NCI-H345 treated with DMSO at 0.1 percent for 48 hours (cell line): Measurements from ENCODE around the gene SAMMSON.

Experiments
- DNase-seq: peaks from one replicate; lab custom pipeline; 2025; ENCODE audit not compliant: unreplicated experiment; lab: John Stamatoyannopoulos, UW

Gene SAMMSON

GRCh38 chr3:70010346-70010745 lies 10.8 kb downstream of the SAMMSON start:
- DNase-seq, result no peak

DNA sequence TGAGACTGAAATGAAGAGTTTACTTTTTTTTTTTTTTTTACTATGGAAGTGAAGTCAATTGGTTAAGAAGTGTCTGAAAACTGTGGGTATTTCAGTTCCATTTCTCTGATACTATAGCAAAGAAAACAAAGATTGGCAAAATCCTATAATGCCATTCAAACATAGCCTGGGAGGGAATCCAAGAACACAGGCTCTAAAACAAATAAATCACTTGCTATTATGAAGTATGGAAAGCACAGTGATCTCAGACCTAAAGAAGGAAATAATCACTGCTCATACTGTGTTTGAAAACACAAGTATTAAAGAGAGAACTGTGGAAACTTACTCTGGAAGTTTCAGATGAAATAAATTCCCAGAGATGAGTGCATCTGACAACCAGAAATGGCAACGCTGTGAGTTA lies 12.0 kb downstream of the SAMMSON start:
- DNase-seq, result no peak

DNA sequence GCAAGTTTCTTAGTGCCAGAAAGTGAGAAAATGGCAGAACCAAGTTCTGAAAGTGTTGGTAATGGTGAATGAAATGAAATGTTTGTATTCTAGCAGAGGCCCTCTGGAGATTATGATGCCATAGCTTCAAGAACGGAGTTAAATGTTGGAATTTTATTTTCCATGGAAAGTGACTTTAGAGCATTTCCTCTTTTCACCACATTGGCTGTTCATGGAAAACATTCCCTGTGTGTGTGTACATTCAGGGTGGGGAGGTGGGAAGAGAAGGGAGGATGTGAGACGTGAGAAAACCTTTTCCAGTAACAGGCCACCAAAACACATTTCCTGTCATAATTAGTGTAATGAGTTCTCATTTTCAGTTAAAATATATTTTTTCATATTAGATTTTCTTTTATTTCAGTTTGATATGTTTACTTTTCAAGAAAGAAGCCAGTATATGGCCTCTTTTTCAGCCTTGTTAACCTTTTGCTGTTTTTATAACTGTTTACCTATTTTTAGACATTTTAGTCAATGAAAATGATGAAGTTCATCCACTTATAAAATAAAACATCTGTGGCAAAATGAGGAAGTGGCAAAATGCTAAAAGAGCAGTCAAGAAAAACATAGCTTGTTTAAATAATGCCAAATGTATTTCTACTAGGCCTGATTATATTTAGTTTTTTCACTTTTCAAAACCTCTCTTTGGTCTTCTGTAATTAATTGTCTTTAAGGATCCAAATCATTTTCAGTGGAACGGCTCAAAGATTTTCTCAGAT lies 21.6 kb downstream of the SAMMSON start:
- no peak for DNase-seq

- DNase-seq, result no peak
Measured at GRCh38 chr3:70028361-70028760, 28.8 kb downstream of the SAMMSON start.

- DNase-seq, result no peak
Measured at GRCh38 chr3:70038693-70039092, 39.2 kb downstream of the SAMMSON start.

GRCh38 chr3:70040386-70040785 lies 40.9 kb downstream of the SAMMSON start:
- DNase-seq, result no peak

DNA sequence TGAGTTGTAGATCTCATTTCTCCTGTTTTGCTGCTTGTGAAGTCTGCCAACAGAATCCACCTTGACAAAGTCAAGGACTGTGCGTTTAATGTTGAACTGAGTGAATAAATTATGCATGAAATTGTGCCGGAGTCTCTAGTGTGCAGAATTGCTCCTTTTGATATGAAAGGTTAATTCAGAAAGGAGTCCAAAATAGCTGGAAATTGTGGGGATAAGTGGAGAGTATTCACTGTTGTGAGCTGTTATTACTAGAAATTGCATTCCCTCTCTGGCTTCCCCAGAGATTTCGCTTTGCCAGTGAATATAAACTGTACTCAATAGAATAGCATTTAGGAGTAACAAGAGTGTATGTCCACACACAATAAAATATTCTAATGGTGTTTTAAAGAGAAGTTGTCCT lies 43.1 kb downstream of the SAMMSON start:
- no peak for DNase-seq

DNA sequence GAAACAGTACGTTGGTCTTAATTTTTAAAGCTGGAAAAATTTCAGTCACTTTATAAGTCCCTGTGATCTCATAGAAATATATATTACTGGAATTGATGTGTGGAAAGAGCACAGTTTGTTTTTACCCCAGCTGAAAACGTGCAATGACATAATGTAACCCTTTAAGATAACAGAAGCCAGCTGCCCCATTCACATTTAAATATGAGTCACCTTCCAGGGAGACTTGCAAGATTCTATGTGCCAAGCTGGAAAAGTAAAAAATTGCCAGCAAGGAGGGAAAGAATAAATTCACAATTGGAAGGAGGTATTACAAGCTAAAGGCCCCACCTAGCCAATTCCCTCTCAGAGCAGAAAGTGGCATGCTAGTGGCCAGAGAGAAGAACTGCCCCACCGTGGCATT lies 50.2 kb downstream of the SAMMSON start:
- DNase-seq, result no peak

DNA sequence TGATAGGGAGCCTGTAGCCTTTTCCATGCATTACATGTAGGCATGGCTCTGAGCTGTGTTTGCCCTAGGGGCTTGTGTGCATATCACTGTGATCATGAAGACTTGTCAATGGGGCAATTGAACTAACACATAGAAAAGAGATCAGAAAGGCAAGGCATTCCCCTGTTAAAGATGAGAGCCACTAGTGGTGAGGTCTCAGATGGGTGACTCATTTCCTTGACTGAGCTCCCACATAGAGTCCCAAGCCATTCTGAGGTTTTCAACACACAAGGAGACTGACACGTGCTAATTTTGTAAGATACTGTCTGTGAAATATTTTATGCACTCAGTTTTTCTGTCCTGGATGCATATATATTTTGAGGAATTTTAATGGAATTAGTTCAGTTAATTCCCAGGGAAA lies 53.8 kb downstream of the SAMMSON start:
- no peak for DNase-seq

DNA sequence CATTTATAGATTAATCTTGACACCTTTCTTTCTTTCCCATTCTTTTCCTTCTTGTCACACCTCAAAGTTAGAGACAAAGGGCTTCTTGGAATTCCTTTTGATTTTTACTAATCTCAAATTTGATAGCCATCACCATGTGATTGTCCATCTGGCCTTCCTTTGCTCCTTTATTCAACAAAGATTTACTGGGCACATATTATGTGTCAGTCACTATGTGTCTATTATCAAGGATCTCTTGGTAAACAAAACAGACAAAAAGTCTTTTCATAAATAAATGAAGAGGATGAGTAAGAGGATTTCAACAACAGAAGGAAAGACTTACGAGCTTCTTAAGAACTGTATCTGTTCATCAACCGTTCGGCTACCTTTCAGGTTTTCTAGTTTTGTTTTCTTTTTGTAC lies 56.5 kb downstream of the SAMMSON start:
- no peak for DNase-seq

DNA sequence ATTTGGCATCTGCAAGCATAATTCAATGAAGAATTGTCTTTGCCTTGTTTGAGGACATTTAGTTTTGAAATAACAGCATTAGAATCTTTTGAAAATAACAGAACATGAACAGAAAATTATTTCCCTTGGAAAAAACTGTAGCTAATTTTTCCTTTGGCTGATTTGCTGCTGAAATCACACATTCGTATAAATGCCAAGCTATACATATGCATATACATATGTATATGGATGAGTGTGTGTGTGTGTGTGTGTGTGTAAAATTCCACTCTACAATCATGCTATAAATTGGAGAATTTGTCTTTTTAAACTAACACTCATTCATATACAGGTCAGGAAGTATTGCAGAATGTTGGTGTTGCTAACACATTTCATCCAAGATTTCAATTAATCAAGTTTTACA lies 57.9 kb downstream of the SAMMSON start:
- DNase-seq, result no peak

- no peak for DNase-seq
Measured at GRCh38 chr3:70061096-70061495, 61.6 kb downstream of the SAMMSON start.

DNA sequence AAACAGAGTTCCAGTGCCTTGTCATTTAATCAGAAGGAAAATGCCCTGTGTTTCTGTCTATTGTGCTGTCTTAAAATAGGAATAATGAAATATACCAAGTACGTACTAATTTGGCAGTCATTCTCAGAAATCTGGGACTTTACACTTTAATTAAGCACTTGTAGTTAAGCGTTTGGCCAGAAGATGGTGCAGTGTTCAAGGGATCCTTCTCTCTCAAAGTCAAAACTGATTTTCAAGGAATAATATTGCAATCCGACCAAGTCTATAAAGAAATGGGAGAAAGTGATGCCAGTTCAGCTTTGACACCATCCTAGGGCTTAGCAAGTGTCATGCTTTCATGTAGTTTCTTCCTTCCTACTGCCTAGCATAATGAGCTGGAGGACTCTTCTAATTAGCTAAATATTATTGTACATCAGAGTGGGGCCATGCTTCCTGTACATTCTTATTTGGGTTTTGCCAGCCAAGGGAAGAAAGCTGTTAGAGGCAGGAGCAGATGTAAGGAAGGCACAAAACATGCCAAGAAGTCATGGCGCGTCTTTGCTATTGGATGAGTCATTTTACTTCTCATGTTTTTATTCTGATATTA lies 64.8 kb downstream of the SAMMSON start:
- DNase-seq, result peak; percentile 0

DNA sequence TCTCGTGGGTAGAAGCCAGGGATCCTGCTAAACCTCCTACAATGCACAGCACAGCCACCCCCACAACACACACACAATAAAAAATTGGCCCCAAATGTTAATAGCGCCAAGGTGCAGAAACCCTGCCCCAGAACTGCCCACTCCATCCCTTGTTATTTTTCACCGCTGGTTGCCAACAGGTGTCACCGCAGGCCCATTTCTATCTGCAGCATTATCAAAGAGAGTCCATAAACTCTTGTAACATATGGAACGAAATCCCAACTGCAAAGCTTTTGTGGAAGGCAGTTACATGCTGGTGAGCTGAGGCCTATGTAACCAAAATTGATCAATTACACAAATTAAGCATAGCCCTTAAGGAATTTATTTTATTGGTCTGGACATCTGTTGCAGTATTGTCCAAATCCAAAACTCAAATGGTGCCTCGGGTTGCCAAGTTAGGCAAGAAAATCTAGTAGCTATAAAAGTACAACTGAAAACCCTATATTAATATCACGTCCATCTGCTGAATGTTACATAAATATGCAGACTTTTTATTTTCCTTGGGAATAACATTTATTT lies 66.2 kb downstream of the SAMMSON start:
- no peak for DNase-seq

DNA sequence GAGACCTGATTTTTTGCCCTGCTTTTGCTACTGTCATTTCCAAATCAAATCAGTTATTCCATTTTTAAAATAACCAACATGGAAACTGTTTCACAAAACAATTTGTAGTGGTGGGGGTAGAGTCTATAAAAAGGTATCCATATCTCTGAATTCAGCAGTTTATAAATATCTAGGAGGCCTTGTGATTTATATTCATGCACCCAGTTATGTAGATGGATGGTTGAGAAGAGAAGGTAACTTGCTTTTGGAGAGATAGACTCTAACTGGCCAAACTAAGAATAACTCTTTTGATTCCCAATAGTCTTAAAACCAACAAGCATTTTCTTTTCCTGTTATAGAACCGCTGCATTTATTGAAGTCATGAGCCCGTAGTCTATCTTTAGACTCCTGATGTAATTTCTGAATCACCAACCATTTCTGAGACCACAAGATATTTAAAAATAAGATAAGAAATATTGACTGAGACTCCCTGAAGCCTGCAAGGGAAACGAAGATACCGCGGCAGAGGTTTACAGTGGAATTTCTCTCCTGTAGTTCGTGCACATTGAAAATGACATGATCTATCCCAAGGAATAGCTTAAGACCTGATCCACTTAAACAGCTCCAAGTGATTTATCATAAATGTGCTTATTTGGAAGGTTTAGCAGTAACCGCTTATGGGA lies 68.5 kb downstream of the SAMMSON start:
- no peak for DNase-seq

DNA sequence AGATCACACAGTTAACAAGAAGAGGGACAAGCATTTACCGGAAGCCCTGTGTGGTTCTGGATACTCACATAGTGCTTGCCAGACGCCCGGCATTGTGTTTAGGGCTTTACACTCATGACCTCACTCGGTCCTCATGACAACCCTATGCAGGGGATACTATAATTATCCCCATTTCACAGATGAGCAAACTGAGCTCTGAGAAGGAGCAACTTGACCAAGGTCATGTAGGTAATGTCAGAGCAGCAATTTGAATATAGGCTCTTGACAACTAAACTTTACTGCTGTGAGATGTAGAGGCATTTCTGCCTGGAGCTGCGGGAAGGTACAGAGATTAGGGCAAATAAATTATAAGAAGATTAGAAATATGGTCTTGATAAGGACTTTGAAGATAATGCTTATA lies 70.0 kb downstream of the SAMMSON start:
- DNase-seq, result no peak

DNA sequence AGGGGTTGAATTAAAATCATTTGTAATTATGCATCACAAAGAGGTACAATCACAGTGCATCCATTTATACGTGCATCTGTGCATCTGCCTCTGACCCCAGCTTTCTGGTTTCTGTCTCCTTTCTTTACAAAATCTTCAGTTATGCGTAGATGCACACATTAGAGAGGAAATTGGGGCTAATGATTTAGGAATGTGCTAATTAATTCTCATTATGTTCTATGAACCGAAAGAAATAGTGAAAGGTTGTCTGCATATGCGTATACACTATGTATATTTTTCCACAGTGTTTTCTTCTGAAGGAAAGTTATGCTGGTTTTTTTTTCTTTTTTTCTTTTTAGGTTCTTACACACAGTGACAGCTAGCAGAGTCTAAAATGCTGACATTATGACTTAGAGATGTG lies 71.6 kb downstream of the SAMMSON start:
- no peak for DNase-seq

DNA sequence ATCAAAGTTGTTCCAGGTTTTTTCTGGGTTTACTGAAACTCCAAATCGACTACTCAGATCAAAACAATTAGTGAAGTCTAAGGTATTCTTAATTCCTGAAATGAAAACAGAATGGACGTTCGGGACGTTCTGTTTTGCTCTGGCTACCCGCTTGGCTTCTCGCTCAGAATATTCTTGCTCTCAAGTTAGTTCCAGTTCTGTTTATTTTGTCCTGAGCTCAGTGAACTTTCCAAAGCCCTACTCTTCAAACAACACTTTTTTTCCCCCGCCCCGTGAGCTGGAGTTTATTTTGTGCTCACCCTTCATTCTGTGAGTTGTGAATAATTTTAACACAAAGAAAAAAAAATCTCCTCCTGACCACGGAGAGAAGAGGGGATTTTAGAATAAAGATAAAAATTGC lies 72.6 kb downstream of the SAMMSON start:
- DNase-seq, result no peak

GRCh38 chr3:70072754-70073153 lies 73.2 kb downstream of the SAMMSON start:
- DNase-seq, result no peak

GRCh38 chr3:70075101-70075500 lies 75.6 kb downstream of the SAMMSON start:
- DNase-seq, result no peak

- no peak for DNase-seq
Measured at GRCh38 chr3:70076396-70076795, 76.9 kb downstream of the SAMMSON start.

DNA sequence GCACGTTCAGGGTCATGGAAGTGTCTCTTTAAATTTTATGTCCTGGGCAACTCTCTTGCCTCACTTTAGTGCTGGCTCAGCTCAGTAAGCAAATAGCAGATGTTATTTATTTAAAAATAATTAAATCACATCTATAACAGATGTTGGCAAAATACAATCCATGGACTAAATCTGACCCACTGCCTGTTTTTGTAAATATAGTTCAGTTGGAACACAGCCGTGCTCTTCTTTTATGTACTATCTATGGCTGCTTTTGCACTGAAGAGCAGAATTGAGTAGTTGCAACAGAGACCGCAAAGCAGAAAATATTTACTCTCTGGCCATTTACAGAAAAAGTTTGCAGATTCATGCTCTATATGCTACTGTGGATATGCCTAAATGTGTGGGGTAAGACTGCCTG lies 79.2 kb downstream of the SAMMSON start:
- DNase-seq, result no peak
